ENCODE results near the gene ERMP1. TPM values are rescaled to one million over a fixed set of nuclear protein-coding genes. Genes with fewer than 3 reads are reported as not detected.
A peak's percentile ranks its signal among the peaks of the same experiment; 100 is the strongest.

ERMP1 gene
- total and polyA plus RNA-seq, 10 of the 15 experiments (the other 5 are each of a cell fraction or from before 2014, with no cell fraction given), result 2.4 to 42.1 (median 8.1) TPM

- TF ChIP-seq STAT3 (IDR thresholded peaks at IDR 0.05; ENCODE audit: low read depth, low read length) (no peak), PAX5 (IDR thresholded peaks at IDR 0.05; ENCODE audit: borderline replicate concordance, low read depth, low read length) (peak; percentile 72; the same call in 1 of the 2 replicates), ZNF384 (IDR thresholded peaks at IDR 0.05; ENCODE audit: borderline replicate concordance, low read depth, low read length) (no peak), BMI1 (IDR thresholded peaks at IDR 0.05; ENCODE audit: borderline replicate concordance) (no peak; the same call in 1 of the 2 replicates), POLR2A (IDR thresholded peaks at IDR 0.05; ENCODE audit: low read depth, low read length) (no peak), RBBP5 (conservative IDR thresholded peaks at IDR 0.05) (no peak), HDAC2 (IDR thresholded peaks at IDR 0.05) (no peak), ETV6 (conservative IDR thresholded peaks at IDR 0.05 in 1 of 2, IDR thresholded peaks at IDR 0.05 in 1 of 2; ENCODE audit: borderline replicate concordance in 1 of 2, low read depth in 1 of 2) (0 out of 4 replicates have a peak, but pooled peaks of 1 of the 2 experiments have one; percentile 16), FOS (IDR thresholded peaks at IDR 0.05; ENCODE audit: borderline replicate concordance, extremely low read depth, insufficient read length) (no peak), CHD4 (IDR thresholded peaks at IDR 0.05) (no peak), HDAC6 (IDR thresholded peaks at IDR 0.05; ENCODE audit: unreplicated experiment) (no peak), CEBPB (IDR thresholded peaks at IDR 0.05; ENCODE audit: borderline replicate concordance in 1 of 2, low read depth in 2 of 2, low read length in 2 of 2) (no peak), TBL1XR1 (IDR thresholded peaks at IDR 0.05; ENCODE audit: low read depth, low read length) (no peak), CUX1 (IDR thresholded peaks at IDR 0.05; ENCODE audit: insufficient replicate concordance, low read depth, low read length) (peak; percentile 44), IKZF1 (conservative IDR thresholded peaks at IDR 0.05) (no peak; the same call in 1 of the 2 replicates), SP1 (IDR thresholded peaks at IDR 0.05; ENCODE audit: low read depth, low read length) (peak; percentile 13), NFYA (IDR thresholded peaks at IDR 0.05; ENCODE audit: borderline replicate concordance, low read depth, low read length) (no peak), BACH1 (IDR thresholded peaks at IDR 0.05; ENCODE audit: borderline replicate concordance) (peak; percentile 83; the same call in 1 of the 2 replicates), SIN3A (IDR thresholded peaks at IDR 0.05; ENCODE audit: low read depth, low read length) (no peak), MXI1 (IDR thresholded peaks at IDR 0.05; ENCODE audit: low read depth, low read length) (peak; percentile 42; the same call in 1 of the 2 replicates), MTA2 (IDR thresholded peaks at IDR 0.05; ENCODE audit: low read depth) (peak; percentile 84), SIX5 (IDR thresholded peaks at IDR 0.05; ENCODE audit: low read depth, low read length, severe bottlenecking) (no peak), RCOR1 (conservative IDR thresholded peaks at IDR 0.05; ENCODE audit: low read depth, low read length) (no peak), LARP7 (IDR thresholded peaks at IDR 0.05) (no peak), NBN (IDR thresholded peaks at IDR 0.05) (peak; percentile 55), SUPT20H (IDR thresholded peaks at IDR 0.05; ENCODE audit: borderline replicate concordance, control insufficient read depth, low read depth, low read length) (no peak), NFYB (IDR thresholded peaks at IDR 0.05; ENCODE audit: insufficient read depth, low read depth, low read length) (no peak), USF2 (IDR thresholded peaks at IDR 0.05; ENCODE audit: borderline replicate concordance, low read depth, low read length) (no peak), TAF1 (IDR thresholded peaks at IDR 0.05; ENCODE audit: borderline replicate concordance, low read depth, low read length) (no peak)
Measured at GRCh38 chr9:5851445-5851844, 18.5 kb upstream of the ERMP1 start (continued).

All from GM12878 (cell line).